Right lobe of liver (tissue), 6 donors: Measurements from ENCODE around the gene SLC6A7. TPM values are rescaled to one million over a fixed set of nuclear protein-coding genes. Genes with fewer than 3 reads are reported as not detected.
A peak's percentile ranks its signal among the peaks of the same experiment; 100 is the strongest.

Experiments
- ATAC-seq, 4 donors: fragments of 200-7000 bp; cut with Tn5 transposase; one replicate each; pipeline ENCODE4 v1.9.1; 2020; ENCODE audit warnings: mild to moderate bottlenecking in 4 of 4, moderate library complexity in 4 of 4
- DNase-seq, 3 donors: peaks; one replicate each; pipeline ENCODE4 v3.0.0-alpha.2; 2020
- H3K27ac ChIP-seq, 3 donors: fragments of 200-600 bp; one replicate each; pipeline ENCODE4 v1.8.0; 2022
- H3K27me3 ChIP-seq, 2 donors: fragments of 200-600 bp; one replicate each; pipeline ENCODE4 v1.8.0; 2022
- H3K36me3 ChIP-seq, 4 donors: fragments of 200-600 bp; sonication (generic) in 1 of 4; one replicate each; pipeline versions ENCODE4 v1.5.1 to v1.8.0; 2017 to 2022; ENCODE audit warnings: control low read depth in 1 of 4
- H3K4me1 ChIP-seq, 4 donors: fragments of 200-600 bp; sonication (generic) in 1 of 4; one replicate each; pipeline versions ENCODE4 v1.5.1 to v1.8.0; 2017 to 2022; ENCODE audit warnings: control low read depth in 1 of 4
- H3K4me3 ChIP-seq, 3 donors: fragments of 200-600 bp; one replicate each; pipeline ENCODE4 v1.8.0; 2022
- H3K9me3 ChIP-seq, 4 donors: fragments of 200-600 bp; sonication (generic) in 1 of 4; one replicate each; pipeline versions ENCODE4 v1.5.1 to v1.8.0; 2017 to 2022; ENCODE audit warnings: control low read depth in 1 of 4
- POLR2A ChIP-seq: fragments of 450-650 bp; IDR thresholded peaks from one replicate; pipeline ENCODE4 v1.6.1; 2017; ENCODE audit warnings: antibody characterized with exemption, mild to moderate bottlenecking
- WGBS: methylation state at CpG from one replicate; pipeline ENCODE4 v1.1.6; 2018; ENCODE audit warnings: low coverage, low lambda C conversion rate; ENCODE audit not compliant: insufficient coverage; ENCODE audit errors: missing lambda C conversion rate; 5-methylcytosine and 5-hydroxymethylcytosine counted together
- intact Hi-C, 2 donors: fragments of 100-400 bp; cut with DNase I; formaldehyde crosslinking; loops; one replicate each; pipeline versions ENCODE4 v1.11.2 to v1.14.1; 2022
- total RNA-seq, 6 experiments: library from RNA; depleted of rRNA in 2 of 6; stranded (reverse); fragments of >200 nt in 2 of 6; fragmentation: NEBNext Ultra II Directional in 3 of 6; extraction: Animal tissue kit (Norgen Biotek cat#: 25700) in 3 of 6; gene quantifications; one replicate each; pipeline versions ENCODE4 v1.1.0 to v1.2.4, GENCODE V29; 2016 to 2023
- TF ChIP-seq, protein P1 (sequence below), 4 donors: fragments of 200-600 bp in 3 of 4; fragments of 450-650 bp in 1 of 4; IDR thresholded peaks; one replicate each; pipeline versions ENCODE4 v1.5.1 to v1.8.0; 2016 to 2022; ENCODE audit warnings: antibody characterized with exemption in 4 of 4, mild to moderate bottlenecking in 2 of 4
- donor health status: DM: no; HTN: yes; CAD: no.
- donor health status: DM: no; HTN: no; CAD: no.
- donor health status: DM: no; HTN: no; CAD: no.
- donor health status: DM: no; HTN: yes; CAD: no.
- donor health status: DM: no; HTN: yes; CAD: no.

Gene SLC6A7
- total RNA-seq, 6 experiments from 2014 or later = not detected

DNA sequence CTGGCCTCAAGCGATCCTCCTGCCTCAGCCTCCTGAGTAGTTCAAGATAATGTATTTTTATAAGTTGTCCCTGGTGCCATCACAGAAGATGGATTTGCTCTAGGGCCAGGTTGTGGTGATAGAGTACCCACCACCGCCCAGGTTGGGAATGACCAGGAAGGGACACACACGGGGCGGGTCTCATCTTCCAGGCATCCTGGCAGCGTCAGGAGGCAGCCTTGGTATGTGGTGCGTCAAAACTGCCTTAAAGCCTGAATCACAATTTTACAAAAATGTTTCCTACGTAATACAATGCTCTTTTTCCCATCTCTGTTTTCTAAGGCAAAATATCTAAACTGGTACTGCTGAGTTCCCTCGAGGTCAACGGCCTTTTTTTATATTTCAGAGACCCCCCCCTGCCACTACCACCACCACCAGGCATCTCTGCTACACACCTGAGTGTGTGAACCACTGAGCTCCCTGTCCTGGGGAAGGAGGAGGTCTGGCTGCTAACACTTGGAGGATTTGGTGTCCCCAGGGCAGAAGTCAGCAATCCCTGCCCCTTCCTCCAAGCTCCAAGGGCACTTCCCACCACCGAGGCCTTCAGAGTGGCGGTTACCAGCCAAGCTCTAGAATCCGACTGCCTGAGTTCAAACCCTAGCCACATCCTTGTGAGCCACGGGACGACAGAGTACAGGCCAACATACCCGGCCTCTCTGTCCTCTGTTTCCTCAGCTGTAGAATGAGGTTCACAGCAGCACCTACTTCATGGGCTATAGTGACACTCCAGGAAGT is 47.3 kb downstream of the SLC6A7 start:
- ATAC-seq (no peak), DNase-seq (no peak)
- TF ChIP-seq, protein P1, sequence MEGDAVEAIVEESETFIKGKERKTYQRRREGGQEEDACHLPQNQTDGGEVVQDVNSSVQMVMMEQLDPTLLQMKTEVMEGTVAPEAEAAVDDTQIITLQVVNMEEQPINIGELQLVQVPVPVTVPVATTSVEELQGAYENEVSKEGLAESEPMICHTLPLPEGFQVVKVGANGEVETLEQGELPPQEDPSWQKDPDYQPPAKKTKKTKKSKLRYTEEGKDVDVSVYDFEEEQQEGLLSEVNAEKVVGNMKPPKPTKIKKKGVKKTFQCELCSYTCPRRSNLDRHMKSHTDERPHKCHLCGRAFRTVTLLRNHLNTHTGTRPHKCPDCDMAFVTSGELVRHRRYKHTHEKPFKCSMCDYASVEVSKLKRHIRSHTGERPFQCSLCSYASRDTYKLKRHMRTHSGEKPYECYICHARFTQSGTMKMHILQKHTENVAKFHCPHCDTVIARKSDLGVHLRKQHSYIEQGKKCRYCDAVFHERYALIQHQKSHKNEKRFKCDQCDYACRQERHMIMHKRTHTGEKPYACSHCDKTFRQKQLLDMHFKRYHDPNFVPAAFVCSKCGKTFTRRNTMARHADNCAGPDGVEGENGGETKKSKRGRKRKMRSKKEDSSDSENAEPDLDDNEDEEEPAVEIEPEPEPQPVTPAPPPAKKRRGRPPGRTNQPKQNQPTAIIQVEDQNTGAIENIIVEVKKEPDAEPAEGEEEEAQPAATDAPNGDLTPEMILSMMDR (IDR thresholded peaks at IDR 0.05) = no peak
- TF ChIP-seq POLR2A = no peak
- no peak overlapping the region for H3K27ac ChIP-seq
- H3K4me1 ChIP-seq = peaks cover 0 to 3% (median 0%) of the 10 kb centered on the region in 4 donors
- intact Hi-C loops = no loop called here
- no peaks in the 10 kb centered on the region for H3K27me3 ChIP-seq
- no peak overlapping the region for H3K4me3 ChIP-seq
- WGBS = 72% methylated on average over 9 of the region's 15 CpGs
- no peaks in the 10 kb centered on the region for H3K9me3 ChIP-seq
- no peaks in the 10 kb centered on the region for H3K36me3 ChIP-seq

DNA sequence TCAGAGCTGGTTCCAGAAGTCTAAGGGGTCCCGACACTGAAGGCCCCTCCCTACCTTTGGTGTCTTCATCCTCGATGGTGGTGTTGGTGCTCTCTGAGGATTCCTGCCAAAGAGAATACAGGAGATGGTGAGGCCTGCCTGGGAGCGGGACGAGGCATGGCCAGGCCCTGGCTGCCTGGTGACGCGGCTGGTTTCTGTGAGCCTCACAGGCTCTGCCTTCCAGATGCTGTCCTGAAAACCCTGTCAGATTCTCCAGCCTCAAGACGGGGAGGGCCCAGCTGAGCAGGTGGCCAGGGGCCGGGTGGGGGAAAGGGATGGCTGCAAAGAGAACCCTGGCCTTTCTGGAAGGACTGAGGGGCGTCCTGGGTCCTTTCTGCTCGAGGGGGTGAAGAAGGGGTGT is 48.8 kb downstream of the SLC6A7 start:
- no peak overlapping the region for H3K27ac ChIP-seq
- no peak for DNase-seq
- intact Hi-C loops = no loop called here
- no peaks in the 10 kb centered on the region for H3K9me3 ChIP-seq
- no peak overlapping the region for H3K4me3 ChIP-seq
- H3K4me1 ChIP-seq = peaks cover 0 to 3% (median 0%) of the 10 kb centered on the region in 4 donors
- no peaks in the 10 kb centered on the region for H3K36me3 ChIP-seq
- 86% methylated on average over 4 of the region's 10 CpGs for WGBS
- ATAC-seq = no peak
- no peak for TF ChIP-seq POLR2A
- TF ChIP-seq, protein P1 (IDR thresholded peaks at IDR 0.05) = no peak
- no peaks in the 10 kb centered on the region for H3K27me3 ChIP-seq

DNA sequence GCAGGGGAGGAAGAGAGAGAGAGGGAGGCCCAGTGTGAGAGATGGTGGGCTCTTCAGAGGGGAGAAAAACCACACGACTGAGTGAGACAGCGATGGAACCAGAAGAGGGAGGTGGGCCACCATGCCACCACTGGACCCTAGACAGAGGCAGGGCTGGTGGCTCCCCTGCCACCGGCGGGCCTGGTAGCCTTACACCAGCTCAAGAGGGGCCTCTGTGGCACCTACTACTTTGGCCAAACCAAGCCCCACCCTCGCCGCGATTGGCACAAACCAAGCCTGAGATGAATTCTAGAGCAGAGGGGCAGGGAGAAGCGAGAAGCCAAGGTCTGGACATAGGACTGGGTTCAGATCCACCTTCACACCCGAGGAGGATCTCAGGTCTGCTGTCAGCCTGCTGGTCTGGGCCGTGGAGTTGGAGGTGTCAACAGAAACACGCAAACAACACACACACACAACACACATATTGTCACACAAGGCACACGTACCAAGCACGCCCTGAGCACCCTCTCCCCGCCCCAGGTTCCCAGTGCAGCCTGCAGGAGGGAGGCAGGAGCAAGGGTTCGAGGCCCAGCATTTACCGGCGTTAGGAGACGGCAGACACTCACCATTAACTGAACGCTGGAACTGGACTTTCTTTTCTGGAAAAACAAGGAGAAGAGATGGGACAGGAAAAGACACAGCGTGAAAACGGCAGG is 49.4 kb downstream of the SLC6A7 start:
- no peak overlapping the region for H3K4me3 ChIP-seq
- H3K27ac ChIP-seq = no peak overlapping the region
- intact Hi-C loops = no loop called here
- no peaks in the 10 kb centered on the region for H3K9me3 ChIP-seq
- ATAC-seq (no peak), DNase-seq (no peak)
- H3K36me3 ChIP-seq = no peaks in the 10 kb centered on the region
- WGBS = 89% methylated on average over 7 of the region's 21 CpGs
- no peak for TF ChIP-seq POLR2A
- TF ChIP-seq, protein P1 (IDR thresholded peaks at IDR 0.05) = no peak
- no peaks in the 10 kb centered on the region for H3K27me3 ChIP-seq
- H3K4me1 ChIP-seq = peaks cover 0 to 3% (median 0%) of the 10 kb centered on the region in 4 donors

DNA sequence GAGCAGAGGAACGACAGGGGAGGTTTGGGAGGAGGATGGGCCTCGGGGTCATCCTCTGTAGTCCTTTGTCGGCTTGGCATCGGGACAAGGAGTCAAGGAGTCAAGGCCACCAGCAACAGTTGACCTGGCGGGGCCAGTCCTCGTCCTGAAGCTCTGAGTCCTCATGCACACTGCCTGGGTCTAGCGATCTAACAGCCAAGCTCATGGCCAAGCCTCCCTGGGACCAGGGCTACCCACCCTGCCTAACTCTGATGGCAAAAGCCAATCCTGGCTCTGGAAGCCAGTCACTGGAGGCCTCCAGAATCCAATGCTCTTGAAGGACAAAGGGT is 49.9 kb downstream of the SLC6A7 start:
- Histone ChIP-seq H3K9me3 (no peaks in the 10 kb centered on the region), H3K27ac (no peak overlapping the region), H3K27me3 (no peaks in the 10 kb centered on the region), H3K4me1 (no peaks in the 10 kb centered on the region), H3K36me3 (no peaks in the 10 kb centered on the region), H3K4me3 (no peak overlapping the region)
- no peak for DNase-seq
- no peak for TF ChIP-seq POLR2A
- TF ChIP-seq, protein P1 (IDR thresholded peaks at IDR 0.05) = no peak
- intact Hi-C loops = no loop called here
- WGBS = 29% methylated on average over 4 of the region's 7 CpGs
- ATAC-seq = peak in 3 of 4 donors; percentile 24 to 43 (median 26)
